Loucy (cell line): ENCODE measurements around the gene ATP1A1.

ENCODE experiments used
- H2AFZ ChIP-seq: fragments of 200-600 bp; sonication (generic); 2 replicates; pipeline ENCODE4 v1.6.0; 2016; ENCODE audit warnings: antibody characterized with exemption, mild to moderate bottlenecking, low read length, moderate library complexity
- H3F3A ChIP-seq: fragments of 200-600 bp; 2 replicates; pipeline ENCODE4 v1.6.0; 2016; ENCODE audit warnings: antibody characterized with exemption, low read depth, mild to moderate bottlenecking
- H3K27me3 ChIP-seq: fragments of 200-600 bp; sonication (generic); 2 replicates; pipeline ENCODE4 v1.6.1; 2014; ENCODE audit warnings: low read length, mild to moderate bottlenecking; ENCODE audit not compliant: insufficient read depth, poor library complexity, severe bottlenecking
- H3K36me3 ChIP-seq: fragments of 200-600 bp; sonication (generic); 2 replicates; pipeline ENCODE4 v1.6.1; 2016; ENCODE audit warnings: low read length; ENCODE audit not compliant: insufficient read depth
- H3K4me1 ChIP-seq: fragments of 200-600 bp; sonication (generic); 2 replicates; pipeline ENCODE4 v1.5.1; 2014; ENCODE audit warnings: low read length, mild to moderate bottlenecking; ENCODE audit not compliant: insufficient read depth, poor library complexity, severe bottlenecking
- H3K4me2 ChIP-seq: fragments of 200-600 bp; sonication (generic); 2 replicates; pipeline ENCODE4 v1.6.0; 2014; ENCODE audit warnings: antibody characterized with exemption, low read length, low read depth, mild to moderate bottlenecking; ENCODE audit not compliant: poor library complexity, severe bottlenecking
- H3K4me3 ChIP-seq: fragments of 200-600 bp; sonication (generic); 2 replicates; pipeline ENCODE4 v1.5.1; 2014; ENCODE audit warnings: low read length, mild to moderate bottlenecking, mixed read lengths; ENCODE audit not compliant: poor library complexity, severe bottlenecking
- H3K79me2 ChIP-seq: fragments of 200-600 bp; sonication (generic); 2 replicates; pipeline ENCODE4 v1.6.1; 2014; ENCODE audit warnings: low read length; ENCODE audit not compliant: insufficient read depth
- H3K9ac ChIP-seq: fragments of 200-600 bp; sonication (generic); 2 replicates; pipeline ENCODE4 v1.6.0; 2014; ENCODE audit warnings: mild to moderate bottlenecking, low read depth, low read length, moderate library complexity; ENCODE audit not compliant: poor library complexity, severe bottlenecking
- H3K9me2 ChIP-seq: fragments of 200-600 bp; sonication (generic); replicated peaks from 2 replicates; pipeline ENCODE4 v1.6.1; 2016; ENCODE audit warnings: low read depth, low read length, mixed read lengths
- H3K9me3 ChIP-seq: fragments of 200-600 bp; sonication (generic); 2 replicates; pipeline ENCODE4 v1.6.1; 2014; ENCODE audit warnings: mild to moderate bottlenecking, antibody characterized with exemption, low read length, low read depth; ENCODE audit not compliant: insufficient read depth
- H4K20me1 ChIP-seq: fragments of 200-600 bp; sonication (generic); 2 replicates; pipeline ENCODE4 v1.6.0; 2014; ENCODE audit warnings: antibody characterized with exemption, low read length, mild to moderate bottlenecking; ENCODE audit not compliant: insufficient read depth, poor library complexity, severe bottlenecking
- EZH2phosphoT487 ChIP-seq: fragments of 200-600 bp; IDR thresholded peaks from 2 replicates; pipeline ENCODE4 v1.6.1; 2018; ENCODE audit warnings: antibody characterized with exemption, mild to moderate bottlenecking, moderate library complexity, borderline replicate concordance
- TF ChIP-seq, protein P1 (sequence below): fragments of 200-600 bp; sonication (generic); conservative IDR thresholded peaks from 2 replicates; pipeline ENCODE4 v1.5.1; 2014; ENCODE audit warnings: mild to moderate bottlenecking, antibody characterized with exemption, low read length

The ATP1A1 gene

DNA sequence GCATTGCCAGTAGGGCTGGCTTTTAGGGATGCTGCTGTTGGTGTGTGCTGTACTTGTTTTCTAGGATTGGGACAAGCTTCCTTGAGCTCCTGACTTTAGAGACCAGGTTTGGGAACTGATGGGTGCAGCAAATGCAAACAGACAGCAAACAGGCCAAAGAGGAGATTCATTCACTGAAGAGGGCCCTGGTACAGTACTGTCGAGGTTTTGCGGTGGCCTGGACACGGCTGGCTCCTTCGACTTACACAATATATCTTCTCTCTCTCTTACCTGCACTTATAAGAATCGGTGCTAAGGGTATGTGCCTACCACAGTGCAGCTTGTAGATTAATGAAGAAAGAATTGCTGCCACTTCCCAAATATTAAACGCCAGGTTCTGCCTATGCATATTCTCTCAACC, 44.6 kb downstream of the ATP1A1 start:
- H2AFZ ChIP-seq = peak overlapping the region; percentile 95

DNA sequence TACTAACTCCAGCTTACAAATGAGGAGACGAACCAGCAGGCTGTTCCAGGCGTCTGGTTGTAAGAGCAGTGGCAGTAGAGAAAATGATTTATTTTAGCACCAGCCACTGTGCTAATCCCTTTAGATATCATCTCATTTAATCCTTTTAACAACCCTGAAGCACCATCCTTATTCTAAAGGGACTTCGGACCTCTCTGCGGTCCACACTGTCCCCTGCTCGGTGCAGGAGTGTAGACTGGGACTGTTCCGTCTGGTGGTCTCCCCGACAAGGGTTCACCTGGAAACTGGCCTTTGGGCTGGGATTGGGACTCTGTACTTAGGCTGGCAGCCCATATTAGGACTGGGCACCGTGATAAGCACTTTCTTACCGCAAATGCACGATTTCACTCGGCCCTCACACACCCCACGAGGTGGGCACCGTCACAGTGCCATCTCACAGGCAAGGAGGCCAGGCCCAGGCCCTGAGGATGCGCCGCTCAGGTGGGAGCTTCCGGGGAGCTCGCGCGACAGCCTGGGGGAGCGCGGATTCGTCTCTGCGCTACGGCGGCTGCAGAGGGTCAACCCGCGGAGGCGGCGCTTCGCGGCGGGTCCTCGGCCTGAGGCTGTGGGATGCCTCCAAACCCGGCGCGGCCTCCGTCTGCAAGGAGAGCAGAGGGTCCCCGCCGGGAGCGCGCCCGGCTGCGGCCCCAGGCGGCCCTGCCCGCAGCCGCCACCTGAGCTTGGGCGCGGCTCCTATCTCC, 45.2 kb downstream of the ATP1A1 start:
- Histone ChIP-seq H2AFZ (peak overlapping the region; percentile 95), H3K27me3 (peaks cover under 1% of the 10 kb centered on the region), H3K79me2 (peaks cover 13% of the 10 kb centered on the region), H3K9me2 (no peaks in the 10 kb centered on the region), H3K4me3 (peak overlapping the region; percentile 84), H4K20me1 (no peaks in the 10 kb centered on the region), H3K9me3 (no peaks in the 10 kb centered on the region), H3K4me1 (peaks cover 28% of the 10 kb centered on the region), H3F3A (no peaks in the 10 kb centered on the region), H3K4me2 (peak overlapping the region; percentile 79), H3K36me3 (no peaks in the 10 kb centered on the region), H3K9ac (peak overlapping the region; percentile 90)
- no peak for TF ChIP-seq EZH2phosphoT487
- TF ChIP-seq, protein P1, sequence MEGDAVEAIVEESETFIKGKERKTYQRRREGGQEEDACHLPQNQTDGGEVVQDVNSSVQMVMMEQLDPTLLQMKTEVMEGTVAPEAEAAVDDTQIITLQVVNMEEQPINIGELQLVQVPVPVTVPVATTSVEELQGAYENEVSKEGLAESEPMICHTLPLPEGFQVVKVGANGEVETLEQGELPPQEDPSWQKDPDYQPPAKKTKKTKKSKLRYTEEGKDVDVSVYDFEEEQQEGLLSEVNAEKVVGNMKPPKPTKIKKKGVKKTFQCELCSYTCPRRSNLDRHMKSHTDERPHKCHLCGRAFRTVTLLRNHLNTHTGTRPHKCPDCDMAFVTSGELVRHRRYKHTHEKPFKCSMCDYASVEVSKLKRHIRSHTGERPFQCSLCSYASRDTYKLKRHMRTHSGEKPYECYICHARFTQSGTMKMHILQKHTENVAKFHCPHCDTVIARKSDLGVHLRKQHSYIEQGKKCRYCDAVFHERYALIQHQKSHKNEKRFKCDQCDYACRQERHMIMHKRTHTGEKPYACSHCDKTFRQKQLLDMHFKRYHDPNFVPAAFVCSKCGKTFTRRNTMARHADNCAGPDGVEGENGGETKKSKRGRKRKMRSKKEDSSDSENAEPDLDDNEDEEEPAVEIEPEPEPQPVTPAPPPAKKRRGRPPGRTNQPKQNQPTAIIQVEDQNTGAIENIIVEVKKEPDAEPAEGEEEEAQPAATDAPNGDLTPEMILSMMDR = no peak

More for the DNA sequence above, 44.6 kb downstream of the ATP1A1 start:
- Histone ChIP-seq H3K36me3 (no peaks in the 10 kb centered on the region), H3K9me3 (no peaks in the 10 kb centered on the region), H3K9me2 (no peaks in the 10 kb centered on the region), H4K20me1 (no peaks in the 10 kb centered on the region), H3K4me2 (peak overlapping the region; percentile 79), H3K9ac (peak overlapping the region; percentile 90), H3F3A (no peaks in the 10 kb centered on the region), H3K4me3 (peak overlapping the region; percentile 84), H3K79me2 (peaks cover 13% of the 10 kb centered on the region), H3K4me1 (peaks cover 28% of the 10 kb centered on the region), H3K27me3 (no peaks in the 10 kb centered on the region)
- TF ChIP-seq EZH2phosphoT487 = no peak
- TF ChIP-seq, protein P1 = no peak

DNA sequence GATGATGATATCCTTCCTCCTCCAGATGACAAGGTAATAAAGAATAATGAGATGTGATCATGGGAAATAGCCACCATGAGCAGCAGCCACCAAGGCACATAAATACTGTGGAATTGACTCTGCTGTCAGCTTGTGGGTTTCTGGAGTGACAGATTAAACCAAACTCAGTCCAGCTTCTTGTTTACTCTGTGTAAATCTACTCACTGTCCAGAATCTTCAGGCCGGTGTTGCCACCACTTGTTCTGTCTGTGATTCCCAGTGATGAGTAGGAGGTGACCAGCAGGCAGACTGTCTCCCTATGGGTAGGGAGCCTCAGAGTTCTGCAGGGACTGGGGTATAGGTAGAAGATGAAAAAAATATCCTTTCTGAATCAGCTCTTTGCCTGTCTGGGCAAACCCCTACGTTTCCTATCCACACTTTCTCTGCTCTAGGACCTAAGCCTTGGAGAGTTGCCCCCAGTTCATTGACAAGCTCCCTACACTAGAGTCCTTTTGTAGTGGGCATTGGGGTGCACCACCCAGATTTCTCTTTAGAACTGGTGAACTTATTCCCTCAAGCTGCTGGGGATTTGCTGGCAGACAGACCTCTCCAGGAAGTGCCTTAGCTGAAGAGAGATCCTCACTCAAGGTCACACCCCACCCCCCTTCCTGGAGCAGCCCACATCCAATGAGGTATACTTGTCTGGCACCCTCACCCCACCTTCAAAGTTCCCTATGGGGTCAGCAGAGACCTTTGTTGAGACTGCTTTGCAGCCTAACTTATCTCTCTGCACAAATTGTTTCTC, 47.6 kb downstream of the ATP1A1 start:
- Histone ChIP-seq H3K4me1 (peaks cover 28% of the 10 kb centered on the region), H3K27me3 (peaks cover 14% of the 10 kb centered on the region), H2AFZ (peak overlapping the region; percentile 24), H3K36me3 (no peaks in the 10 kb centered on the region), H3K9me3 (no peaks in the 10 kb centered on the region), H3K4me3 (no peak overlapping the region), H3K9ac (no peak overlapping the region), H3K79me2 (peaks cover 13% of the 10 kb centered on the region), H3K4me2 (no peak overlapping the region), H4K20me1 (no peaks in the 10 kb centered on the region), H3F3A (no peaks in the 10 kb centered on the region), H3K9me2 (no peaks in the 10 kb centered on the region)
- TF ChIP-seq, protein P1 = no peak
- no peak for TF ChIP-seq EZH2phosphoT487
